ENCODE results near the gene NUMBL. TPM values are rescaled to one million over a fixed set of nuclear protein-coding genes. Genes with fewer than 3 reads are reported as not detected.
A peak's percentile ranks its signal among the peaks of the same experiment; 100 is the strongest.

NUMBL gene
- total RNA-seq, 4 donors from 2014 or later: 5.5 to 16.7 (median 14.1) TPM

DNA sequence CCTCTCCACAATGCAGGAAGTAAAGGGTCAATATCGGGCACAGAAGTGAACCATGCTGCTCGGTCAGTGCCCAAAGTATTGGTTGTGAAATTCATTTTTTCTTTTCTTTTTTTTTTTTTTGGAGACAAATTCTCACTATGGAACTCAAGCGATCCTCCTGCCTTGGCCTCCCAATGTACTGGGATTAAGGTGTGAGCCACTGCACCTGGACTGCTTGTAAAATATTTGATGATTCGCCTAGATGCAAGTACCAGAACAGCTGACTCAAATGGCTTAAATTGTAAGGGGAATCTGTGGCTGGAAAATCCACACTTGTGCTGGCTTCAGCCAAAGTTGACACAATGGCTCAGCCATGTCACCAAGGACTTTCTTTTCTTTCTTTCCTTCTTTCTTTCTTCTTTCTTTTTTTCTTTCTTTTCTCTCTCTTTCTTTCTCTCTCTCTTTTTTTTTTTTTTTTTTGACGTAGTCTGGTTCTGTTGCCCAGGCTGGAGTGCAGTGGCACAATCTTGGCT lies 43.7 kb downstream of the NUMBL start:
- intact Hi-C loops (cut with DNase I; ENCODE audit: low total_unique reads): no loop called here
- H3K4me3 ChIP-seq: peak overlapping the region; percentile 14 to 31 (median 28)

GRCh38 chr19:40642757-40643305 lies 47.6 kb downstream of the NUMBL start:
- intact Hi-C loops (cut with DNase I; ENCODE audit: low total_unique reads) (no loop called here), in situ Hi-C loops (cut with MboI; ENCODE audit: low sequenced_read_pairs in 4 of 4) (loop anchor here in 1 of 4 donors (25.0 kb wide), 1 partner anchor 506 kb away; no protein-coding TSS in a partner anchor)
- Histone ChIP-seq H3K9me3 (no peaks in the 10 kb centered on the region), H3K4me1 (peaks cover 7 to 9% of the 10 kb centered on the region in 2 donors), H3K36me3 (no peaks in the 10 kb centered on the region), H3K27me3 (no peaks in the 10 kb centered on the region), H3K4me3 (no peak overlapping the region), H3K27ac (no peak overlapping the region)
- ATAC-seq (no peak), DNase-seq (no peak)
- TF ChIP-seq CTCF (IDR thresholded peaks at IDR 0.05 in 4 of 5, conservative IDR thresholded peaks at IDR 0.05 in 1 of 5) (no peak), POLR2A (IDR thresholded peaks at IDR 0.05) (no peak)

More for the DNA sequence above, 43.7 kb downstream of the NUMBL start:
- Histone ChIP-seq H3K27me3 (no peaks in the 10 kb centered on the region), H3K9me3 (no peaks in the 10 kb centered on the region), H3K4me1 (peaks cover 14 to 18% of the 10 kb centered on the region in 2 donors), H3K36me3 (no peaks in the 10 kb centered on the region), H3K27ac (peak overlapping the region; percentile 70 to 76 (median 74))
- TF ChIP-seq POLR2A (IDR thresholded peaks at IDR 0.05) (no peak), CTCF (IDR thresholded peaks at IDR 0.05 in 4 of 5, conservative IDR thresholded peaks at IDR 0.05 in 1 of 5) (no peak)
- ATAC-seq: no peak
- in situ Hi-C loops (cut with MboI; ENCODE audit: low sequenced_read_pairs in 4 of 4): loop anchor here in 1 of 4 donors (25.0 kb wide), 1 partner anchor 509 kb away; no protein-coding TSS in a partner anchor
- no peak for DNase-seq

- ATAC-seq (no peak), DNase-seq (no peak)
- no peak overlapping the region for H3K27ac ChIP-seq
- H3K9me3 ChIP-seq: no peaks in the 10 kb centered on the region
- peaks cover 7 to 9% of the 10 kb centered on the region in 2 donors for H3K4me1 ChIP-seq
- in situ Hi-C loops (cut with MboI; ENCODE audit: low sequenced_read_pairs in 4 of 4) (loop anchor here in 1 of 4 donors (25.0 kb wide), 1 partner anchor 505 kb away; no protein-coding TSS in a partner anchor), intact Hi-C loops (cut with DNase I; ENCODE audit: low total_unique reads) (no loop called here)
- H3K36me3 ChIP-seq: no peaks in the 10 kb centered on the region
- no peaks in the 10 kb centered on the region for H3K27me3 ChIP-seq
- H3K4me3 ChIP-seq: no peak overlapping the region
- TF ChIP-seq POLR2A (IDR thresholded peaks at IDR 0.05): no peak
- no peak for TF ChIP-seq CTCF (IDR thresholded peaks at IDR 0.05 in 4 of 5, conservative IDR thresholded peaks at IDR 0.05 in 1 of 5)
Observed at GRCh38 chr19:40642051-40642706, 48.3 kb downstream of the NUMBL start.

- TF ChIP-seq POLR2A (IDR thresholded peaks at IDR 0.05) (no peak), CTCF (IDR thresholded peaks at IDR 0.05 in 4 of 5, conservative IDR thresholded peaks at IDR 0.05 in 1 of 5) (no peak)
- Histone ChIP-seq H3K36me3 (no peaks in the 10 kb centered on the region), H3K27me3 (no peaks in the 10 kb centered on the region), H3K4me1 (peaks cover 0 to under 1% of the 10 kb centered on the region in 2 donors), H3K9me3 (no peaks in the 10 kb centered on the region), H3K4me3 (no peak overlapping the region), H3K27ac (peak overlapping the region in 2 of 4 donors; percentile 28 to 29)
- in situ Hi-C loops (cut with MboI; ENCODE audit: low sequenced_read_pairs in 4 of 4) (loop anchor here in 1 of 4 donors (25.0 kb wide), 1 partner anchor 504 kb away; no protein-coding TSS in a partner anchor), intact Hi-C loops (cut with DNase I; ENCODE audit: low total_unique reads) (no loop called here)
- ATAC-seq: no peak
- no peak for DNase-seq
Observed at GRCh38 chr19:40641281-40641680, 49.2 kb downstream of the NUMBL start.

Measured in gastrocnemius medialis (tissue), 4 donors.